D721Med (cell line): ENCODE results near the gene COX8C.

Experiments used
- DNase-seq: peaks from one replicate; pipeline ENCODE4 v3.0.0; 2011; ENCODE audit warnings: low spot score; ENCODE audit not compliant: insufficient read length
- FAIRE-seq: peaks from 2 replicates; lab custom pipeline; 2011; peaks lifted over from hg19 to GRCh38; lab: Jason Lieb, UNC
- CTCF ChIP-seq: IDR thresholded peaks from 2 replicates; pipeline ENCODE4 v1.5.1; 2012; ENCODE audit warnings: mild to moderate bottlenecking, control low read depth; ENCODE audit not compliant: insufficient read depth; ENCODE audit errors: missing control alignments

Gene COX8C

GRCh38 chr14:93331002-93331727 lies 15.8 kb upstream of the COX8C start:
- no peak for TF ChIP-seq CTCF
- DNase-seq (no peak), FAIRE-seq (no peak)

- no peak for DNase-seq
- no peak for TF ChIP-seq CTCF
- FAIRE-seq, result no peak
Observed at GRCh38 chr14:93331728-93332396, 15.1 kb upstream of the COX8C start.

- TF ChIP-seq CTCF, result no peak
- FAIRE-seq (no peak), DNase-seq (no peak)
Observed at GRCh38 chr14:93332397-93332852, 14.6 kb upstream of the COX8C start.

- FAIRE-seq, result no peak
- DNase-seq, result peak; percentile 89
- no peak for TF ChIP-seq CTCF
Observed at GRCh38 chr14:93332853-93333630, 13.9 kb upstream of the COX8C start, which contains the start of gene BTBD7. BTBD7 (minus strand) TSS chr14:93333036; CDS start chr14:93296051, 36,985 bp downstream.

GRCh38 chr14:93333631-93334103 lies 13.3 kb upstream of the COX8C start:
- no peak for DNase-seq
- TF ChIP-seq CTCF, result no peak
- no peak for FAIRE-seq

GRCh38 chr14:93337143-93337753 lies 9.7 kb upstream of the COX8C start:
- DNase-seq (no peak), FAIRE-seq (no peak)
- no peak for TF ChIP-seq CTCF
